Keratinocyte (primary cell): ENCODE data around the gene MESD.

ENCODE experiments used
- EZH2 ChIP-seq: IDR thresholded peaks from one replicate; pipeline ENCODE4 v1.6.1; 2012; ENCODE audit warnings: inconsistent platforms, mild to moderate bottlenecking, low read length, moderate library complexity
- TF ChIP-seq, protein P1 (sequence below), 3 experiments: IDR thresholded peaks in 1 of 3; conservative IDR thresholded peaks in 1 of 3; optimal IDR thresholded peaks in 1 of 3; 2 replicates in 2 of 3; 3 replicates in 1 of 3; pipeline versions ENCODE3 to v1.5.1; 2011; ENCODE audit warnings: low read length in 3 of 3, mild to moderate bottlenecking in 3 of 3, moderate library complexity in 2 of 3, control low read depth in 1 of 3, inconsistent platforms in 1 of 3; ENCODE audit not compliant: insufficient read depth in 2 of 3; ENCODE audit errors: extremely low read depth in 1 of 3

DNA sequence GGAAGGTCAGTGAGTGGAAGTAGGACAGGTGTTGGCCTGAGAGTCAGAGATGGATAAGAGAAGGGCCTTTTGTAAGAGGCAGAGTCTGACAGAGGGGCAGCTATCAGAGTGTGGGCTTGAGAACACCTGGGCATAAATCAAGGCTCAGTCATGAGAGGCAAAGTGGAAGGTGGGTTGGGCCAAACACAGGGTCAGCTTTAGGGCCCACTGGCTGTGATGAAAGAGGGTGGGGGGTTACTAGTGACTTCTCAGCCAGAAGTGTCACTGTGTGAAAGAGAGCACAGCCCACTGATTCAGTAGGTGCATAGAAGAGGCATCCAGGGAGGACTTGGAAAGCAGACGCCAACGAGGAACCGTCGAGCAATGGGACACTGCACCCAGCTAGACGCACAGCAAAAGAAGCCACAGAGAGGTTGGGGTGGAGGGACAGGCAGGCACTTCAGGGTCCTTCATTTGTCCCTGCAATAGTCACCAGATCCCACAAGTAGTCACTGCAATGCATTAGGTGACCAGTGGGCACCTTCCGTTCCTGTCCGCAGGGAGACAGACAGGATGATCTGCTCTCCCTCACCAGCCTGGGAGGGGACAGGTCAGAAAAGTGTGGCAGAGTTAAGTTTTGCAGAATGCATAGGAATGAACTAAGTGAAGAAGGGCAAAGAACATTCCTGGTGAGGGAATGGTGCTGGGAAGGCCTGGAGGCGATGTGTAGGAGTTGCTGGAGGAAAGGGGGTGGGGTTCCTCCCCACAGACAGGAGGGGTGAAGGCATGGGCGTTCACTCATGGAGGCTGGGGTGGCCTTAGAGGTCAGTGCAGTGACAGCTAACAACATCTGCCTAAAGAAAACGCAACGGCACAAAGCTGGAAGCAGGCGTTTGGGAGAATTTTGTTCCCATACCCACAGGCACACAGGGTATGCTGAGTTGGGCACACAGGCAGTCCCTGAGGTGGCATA, 36.3 kb downstream of the MESD start:
- TF ChIP-seq, protein P1, sequence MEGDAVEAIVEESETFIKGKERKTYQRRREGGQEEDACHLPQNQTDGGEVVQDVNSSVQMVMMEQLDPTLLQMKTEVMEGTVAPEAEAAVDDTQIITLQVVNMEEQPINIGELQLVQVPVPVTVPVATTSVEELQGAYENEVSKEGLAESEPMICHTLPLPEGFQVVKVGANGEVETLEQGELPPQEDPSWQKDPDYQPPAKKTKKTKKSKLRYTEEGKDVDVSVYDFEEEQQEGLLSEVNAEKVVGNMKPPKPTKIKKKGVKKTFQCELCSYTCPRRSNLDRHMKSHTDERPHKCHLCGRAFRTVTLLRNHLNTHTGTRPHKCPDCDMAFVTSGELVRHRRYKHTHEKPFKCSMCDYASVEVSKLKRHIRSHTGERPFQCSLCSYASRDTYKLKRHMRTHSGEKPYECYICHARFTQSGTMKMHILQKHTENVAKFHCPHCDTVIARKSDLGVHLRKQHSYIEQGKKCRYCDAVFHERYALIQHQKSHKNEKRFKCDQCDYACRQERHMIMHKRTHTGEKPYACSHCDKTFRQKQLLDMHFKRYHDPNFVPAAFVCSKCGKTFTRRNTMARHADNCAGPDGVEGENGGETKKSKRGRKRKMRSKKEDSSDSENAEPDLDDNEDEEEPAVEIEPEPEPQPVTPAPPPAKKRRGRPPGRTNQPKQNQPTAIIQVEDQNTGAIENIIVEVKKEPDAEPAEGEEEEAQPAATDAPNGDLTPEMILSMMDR (optimal IDR thresholded peaks at IDR 0.05 in 1 of 3, IDR thresholded peaks at IDR 0.05 in 1 of 3, conservative IDR thresholded peaks at IDR 0.05 in 1 of 3; ENCODE audit: extremely low read depth in 1 of 3, insufficient read depth in 2 of 3, low read length in 3 of 3), result no peak
- TF ChIP-seq EZH2, result no peak
